Cardiac fibroblast (primary cell): Measurements from ENCODE around the gene FARP2.
"Not testable (repeated sequence)": the region's sequence is repeated elsewhere in the genome, so short reads cannot be mapped to it uniquely, and the experiment has no call there.

Experiments
- DNase-seq, 2 donors: peaks; one replicate each; pipeline versions ENCODE4 v3.0.0 to v3.0.0-alpha.2; 2010; ENCODE audit warnings: low read depth in 2 of 2
- H3K4me3 ChIP-seq, 2 donors: replicated peaks in 1 of 2; 1 replicate in 1 of 2; 2 replicates in 1 of 2; pipeline ENCODE4 v1.5.1; 2011; ENCODE audit warnings: low read depth in 2 of 2, low read length in 2 of 2, mild to moderate bottlenecking in 2 of 2, moderate library complexity in 1 of 2
- TF ChIP-seq, protein P1 (sequence below): IDR thresholded peaks from one replicate; pipeline ENCODE4 v1.5.1; 2011; ENCODE audit warnings: low read depth, mild to moderate bottlenecking, low read length, inconsistent platforms

The FARP2 gene

DNA sequence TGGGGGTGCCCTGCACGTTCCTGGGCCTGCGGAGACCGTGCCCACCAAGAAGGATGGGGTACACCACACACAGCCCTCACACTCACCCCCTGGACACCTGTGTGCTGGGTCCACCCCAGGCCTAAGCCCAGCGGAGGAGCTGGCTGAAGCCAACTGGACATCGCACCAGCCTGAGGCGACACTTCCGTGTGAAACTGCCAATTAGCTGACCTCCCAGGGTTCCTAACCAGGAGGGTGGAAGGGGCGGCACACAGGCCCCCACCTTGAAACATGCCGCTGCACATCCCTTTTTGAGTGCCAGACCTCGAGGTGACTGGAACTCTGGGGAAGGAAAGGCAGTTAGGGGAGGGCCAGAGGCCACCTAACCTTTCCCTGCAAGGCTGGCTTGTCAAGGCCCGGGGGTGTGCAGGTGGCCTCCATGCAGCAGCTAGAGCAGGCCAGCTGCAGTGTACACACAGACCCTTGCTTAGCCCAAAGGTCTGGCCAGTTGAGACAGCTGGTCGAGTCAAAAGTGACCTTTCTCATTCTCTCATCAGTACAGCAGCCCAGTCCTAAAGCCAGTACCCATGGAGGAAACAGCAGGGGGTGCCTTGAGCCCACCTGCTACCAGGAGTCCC is 147.8 kb downstream of the FARP2 start:
- H3K4me3 ChIP-seq, result no peak overlapping the region
- TF ChIP-seq, protein P1, sequence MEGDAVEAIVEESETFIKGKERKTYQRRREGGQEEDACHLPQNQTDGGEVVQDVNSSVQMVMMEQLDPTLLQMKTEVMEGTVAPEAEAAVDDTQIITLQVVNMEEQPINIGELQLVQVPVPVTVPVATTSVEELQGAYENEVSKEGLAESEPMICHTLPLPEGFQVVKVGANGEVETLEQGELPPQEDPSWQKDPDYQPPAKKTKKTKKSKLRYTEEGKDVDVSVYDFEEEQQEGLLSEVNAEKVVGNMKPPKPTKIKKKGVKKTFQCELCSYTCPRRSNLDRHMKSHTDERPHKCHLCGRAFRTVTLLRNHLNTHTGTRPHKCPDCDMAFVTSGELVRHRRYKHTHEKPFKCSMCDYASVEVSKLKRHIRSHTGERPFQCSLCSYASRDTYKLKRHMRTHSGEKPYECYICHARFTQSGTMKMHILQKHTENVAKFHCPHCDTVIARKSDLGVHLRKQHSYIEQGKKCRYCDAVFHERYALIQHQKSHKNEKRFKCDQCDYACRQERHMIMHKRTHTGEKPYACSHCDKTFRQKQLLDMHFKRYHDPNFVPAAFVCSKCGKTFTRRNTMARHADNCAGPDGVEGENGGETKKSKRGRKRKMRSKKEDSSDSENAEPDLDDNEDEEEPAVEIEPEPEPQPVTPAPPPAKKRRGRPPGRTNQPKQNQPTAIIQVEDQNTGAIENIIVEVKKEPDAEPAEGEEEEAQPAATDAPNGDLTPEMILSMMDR, result no peak
- no peak for DNase-seq

DNA sequence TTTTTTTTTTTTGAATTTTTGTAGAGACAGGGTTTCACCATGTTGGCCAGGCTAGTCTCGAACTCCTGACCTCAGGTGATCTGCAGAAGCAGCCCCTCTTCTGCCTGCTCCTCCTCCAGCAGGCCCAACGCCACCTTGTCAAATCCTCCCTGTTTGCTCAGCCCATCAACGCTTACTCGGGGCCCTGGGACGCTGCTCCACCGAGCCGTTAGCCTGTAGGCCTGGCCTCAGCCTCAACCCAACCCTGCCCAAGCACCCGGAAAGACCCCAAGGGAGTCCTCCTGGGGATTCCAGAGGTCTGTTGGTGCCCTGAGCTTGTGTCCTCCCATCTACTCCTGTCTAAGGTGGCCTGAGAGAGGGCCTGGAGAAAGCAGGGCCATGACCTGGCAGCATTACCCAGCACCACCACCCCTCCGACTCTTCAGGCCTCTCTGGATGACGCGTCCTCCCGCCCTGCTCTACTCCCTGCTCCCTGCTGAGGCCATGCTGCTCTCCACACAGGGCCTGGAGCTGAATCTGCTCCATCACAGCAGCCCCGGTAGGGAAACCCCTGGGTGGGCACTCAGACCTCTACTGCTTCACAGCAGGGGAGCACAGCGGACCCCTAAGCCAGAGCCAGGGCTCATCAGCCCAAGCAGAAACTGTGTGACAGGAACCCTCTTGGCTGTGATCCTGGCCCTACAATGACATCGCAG is 149.1 kb downstream of the FARP2 start:
- TF ChIP-seq, protein P1, result no peak
- no peak for DNase-seq
- no peak overlapping the region for H3K4me3 ChIP-seq

DNA sequence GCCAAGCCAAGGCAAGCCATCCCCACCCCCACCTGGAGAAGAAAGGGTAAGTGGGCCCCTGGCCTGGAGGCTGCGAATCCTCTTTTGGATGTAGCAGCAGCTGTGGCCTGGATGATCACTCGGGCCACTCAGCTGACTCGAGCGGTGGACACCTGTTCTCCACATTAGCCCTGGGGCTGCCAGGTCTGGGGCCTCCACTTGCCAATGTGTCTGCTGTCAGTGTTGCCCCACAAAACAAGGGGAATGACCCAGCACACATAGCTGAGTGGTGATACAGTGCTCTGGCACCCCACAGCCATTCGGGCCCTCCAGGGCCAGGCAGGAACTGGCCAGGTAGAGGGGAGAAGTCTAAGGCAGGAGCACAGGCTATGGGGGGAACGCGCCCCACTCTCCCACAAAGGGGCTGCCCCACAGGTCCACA is 149.7 kb downstream of the FARP2 start:
- no peak overlapping the region for H3K4me3 ChIP-seq
- DNase-seq, result no peak
- TF ChIP-seq, protein P1, result no peak

DNA sequence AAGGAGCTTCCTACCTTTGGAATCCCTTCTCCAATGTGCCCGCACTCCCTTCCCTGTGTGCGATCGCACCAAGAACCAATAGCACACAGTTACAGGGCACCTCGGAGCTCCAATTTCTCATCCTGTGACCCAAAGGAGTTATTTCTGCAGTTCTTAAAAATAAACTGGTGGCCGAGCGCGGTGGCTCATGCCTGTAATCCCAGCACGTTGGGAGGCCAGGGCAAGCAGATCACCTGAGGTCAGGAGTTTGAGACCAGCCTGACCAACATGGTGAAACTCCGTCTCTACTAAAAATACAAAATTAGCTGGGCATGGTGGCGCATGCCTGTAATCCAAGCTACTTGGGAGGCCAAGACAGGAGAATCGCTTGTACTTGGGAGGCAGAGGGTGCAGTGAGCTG is 150.2 kb downstream of the FARP2 start:
- not testable (repeated sequence) for DNase-seq, H3K4me3 ChIP-seq

DNA sequence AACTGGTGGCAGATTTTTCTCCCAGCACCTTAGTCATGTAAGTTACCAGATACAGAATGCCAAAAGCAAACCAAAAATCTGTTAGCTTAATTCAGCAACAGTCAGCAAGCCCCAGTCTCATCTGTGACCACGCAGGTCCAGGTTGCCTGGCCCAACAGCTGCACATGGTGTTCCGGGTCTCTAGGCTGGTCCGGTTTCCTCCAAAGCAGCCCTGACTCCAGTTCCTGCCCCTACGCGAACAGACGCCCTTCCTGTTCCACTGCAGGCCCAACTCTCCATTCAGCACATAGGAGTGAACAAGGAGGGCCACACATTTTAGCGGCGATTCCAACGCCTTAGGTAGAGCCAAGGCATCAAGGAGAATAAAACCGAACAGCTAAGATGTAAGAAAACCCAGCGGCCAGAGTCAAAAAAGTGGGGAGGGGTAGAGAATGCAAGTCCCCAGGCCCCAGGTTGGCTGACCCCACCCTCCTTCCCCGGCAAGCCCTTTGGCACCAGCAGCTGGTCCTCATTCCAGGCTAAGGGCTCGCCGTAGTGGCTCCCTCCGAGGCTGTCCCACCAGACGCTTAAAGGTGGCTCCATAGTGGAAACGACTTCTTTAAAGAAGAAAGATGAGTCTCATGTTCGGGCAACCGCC is 150.8 kb downstream of the FARP2 start:
- TF ChIP-seq, protein P1, result no peak
- peak overlapping the region; percentile 78 to 82 for H3K4me3 ChIP-seq
- peak in 1 of 2 donors; percentile 16 for DNase-seq

DNA sequence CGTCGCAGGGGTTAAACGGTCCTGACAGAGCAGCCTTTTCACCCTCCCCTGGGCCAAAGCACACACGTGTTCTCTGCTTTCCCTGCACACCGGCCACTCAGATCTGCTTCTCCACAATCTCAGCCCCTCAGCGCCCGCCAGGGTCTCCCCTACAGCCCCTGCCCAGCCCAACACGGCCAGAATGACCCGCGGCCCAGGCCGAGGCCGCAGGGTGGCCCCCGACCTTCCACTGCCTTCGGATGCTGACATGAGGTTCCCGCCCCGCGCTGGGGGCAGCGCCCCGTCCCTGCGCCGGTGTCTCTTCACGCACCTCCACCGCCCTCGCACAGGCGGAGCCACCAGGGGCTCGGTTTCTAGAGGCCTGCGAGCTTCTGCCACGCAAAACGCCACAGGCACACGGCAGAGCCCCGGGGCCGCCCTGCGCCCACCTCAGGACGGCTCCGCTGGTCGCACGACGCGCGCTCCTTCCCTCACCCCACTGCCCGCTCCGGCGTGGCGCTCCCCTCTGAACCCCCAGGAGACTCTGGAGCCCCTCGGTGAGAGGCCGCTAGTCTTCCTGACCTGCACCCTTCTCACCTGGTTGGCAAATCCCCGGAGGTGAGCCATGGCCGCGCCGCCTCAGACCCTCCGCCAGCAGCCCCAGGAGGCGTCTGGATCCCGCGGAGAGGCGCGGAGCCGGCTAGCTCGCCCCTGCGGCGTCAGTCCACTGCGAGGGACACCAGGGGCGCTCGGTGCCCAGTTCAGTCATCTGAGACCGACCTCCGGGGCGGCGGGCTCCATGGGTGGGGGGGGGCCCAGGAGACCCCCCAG is 151.6 kb downstream of the FARP2 start:
- TF ChIP-seq, protein P1, result peak; percentile 19
- peak; percentile 27 to 35 for DNase-seq
- H3K4me3 ChIP-seq, result peak overlapping the region; percentile 78 to 82
